Measurements from ENCODE around the gene TRIP12.
"Not testable (repeated sequence)": the region's sequence is repeated elsewhere in the genome, so short reads cannot be mapped to it uniquely, and the experiment has no call there.

Gene TRIP12

DNA sequence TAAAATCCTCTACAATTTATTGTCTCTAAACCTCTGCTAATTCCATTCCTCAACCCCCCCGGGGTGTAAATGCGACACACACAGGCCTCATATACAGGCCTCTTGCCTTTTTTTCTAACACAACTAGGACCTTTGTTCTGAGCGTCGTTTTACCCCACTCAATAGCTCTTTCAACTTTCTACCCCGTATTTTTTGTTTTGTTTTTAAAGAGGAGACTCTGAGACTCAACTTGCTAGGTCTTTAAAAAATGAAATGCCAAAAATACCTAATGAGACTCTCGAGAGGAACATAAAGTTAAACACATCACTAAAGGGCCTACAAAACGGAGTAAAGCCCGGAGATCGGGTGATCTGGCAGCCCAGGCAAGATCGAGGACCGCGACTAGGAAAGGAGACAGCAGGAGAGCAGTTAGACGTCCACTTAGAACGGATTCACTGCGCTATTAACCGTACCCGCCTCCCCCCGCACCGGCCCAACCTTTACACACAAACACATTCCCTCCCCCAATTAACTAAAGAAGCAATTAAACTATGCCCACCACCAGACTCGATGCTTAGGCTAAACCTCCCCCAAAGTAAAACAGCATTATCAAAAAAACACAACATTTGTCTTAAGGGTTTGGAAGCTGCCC lies 1.7 kb downstream of the TRIP12 start:
- DNase-seq (ENCODE audit: low read depth), result no peak

DNA sequence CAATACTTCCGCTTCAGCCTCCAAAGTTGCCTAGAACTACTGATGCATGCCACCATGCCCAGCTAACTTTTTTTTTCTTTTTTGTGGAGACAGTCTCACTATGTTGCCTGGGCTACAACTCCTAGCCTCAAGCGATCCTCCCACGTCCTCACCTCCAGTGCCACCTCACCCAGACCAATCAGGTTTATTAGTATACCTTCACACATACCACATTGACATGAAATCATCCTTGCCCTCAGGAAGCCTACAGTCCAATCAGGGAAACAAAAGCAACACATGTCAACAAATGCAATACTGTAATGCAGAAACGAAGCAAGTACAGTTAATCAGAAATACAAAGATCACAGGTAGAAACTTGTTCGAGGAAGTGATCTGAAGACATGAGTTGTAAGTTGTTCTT lies 4.0 kb downstream of the TRIP12 start:
- no peak for DNase-seq (ENCODE audit: low read depth)

- no peak for DNase-seq (ENCODE audit: low read depth)
Observed at GRCh38 chr2:229914171-229914570, 7.6 kb downstream of the TRIP12 start.

GRCh38 chr2:229910832-229911412 lies 10.9 kb downstream of the TRIP12 start:
- DNase-seq (ENCODE audit: low read depth), result no peak

- no peak for DNase-seq (ENCODE audit: low read depth)
Observed at GRCh38 chr2:229910147-229910831, 11.5 kb downstream of the TRIP12 start.

DNA sequence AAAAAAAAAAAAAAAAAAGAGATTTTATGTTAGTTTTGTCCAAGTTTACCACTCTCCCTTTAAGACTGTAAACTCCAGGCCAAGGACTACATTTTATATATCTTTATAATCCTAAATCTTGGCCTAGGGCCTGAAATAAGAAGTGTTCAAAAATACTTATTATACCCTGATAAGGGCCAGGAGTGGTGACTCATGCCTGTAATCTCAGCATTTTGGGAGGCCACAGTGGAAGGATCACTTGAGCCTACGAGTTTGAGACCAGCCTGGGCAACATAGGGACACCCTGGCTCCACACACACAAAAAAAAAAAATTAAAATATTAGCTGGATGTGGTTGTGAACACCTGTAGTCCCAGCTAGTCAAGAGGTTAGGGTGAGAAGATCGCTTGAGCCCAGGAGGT lies 12.7 kb downstream of the TRIP12 start:
- no peak for DNase-seq (ENCODE audit: low read depth)

GRCh38 chr2:229905601-229906000 lies 16.2 kb downstream of the TRIP12 start:
- DNase-seq (ENCODE audit: low read depth), result no peak

GRCh38 chr2:229903037-229903436 lies 18.8 kb downstream of the TRIP12 start:
- no peak for DNase-seq (ENCODE audit: low read depth)

- no peak for DNase-seq (ENCODE audit: low read depth)
Observed at GRCh38 chr2:229901819-229902218, 20.0 kb downstream of the TRIP12 start.

DNA sequence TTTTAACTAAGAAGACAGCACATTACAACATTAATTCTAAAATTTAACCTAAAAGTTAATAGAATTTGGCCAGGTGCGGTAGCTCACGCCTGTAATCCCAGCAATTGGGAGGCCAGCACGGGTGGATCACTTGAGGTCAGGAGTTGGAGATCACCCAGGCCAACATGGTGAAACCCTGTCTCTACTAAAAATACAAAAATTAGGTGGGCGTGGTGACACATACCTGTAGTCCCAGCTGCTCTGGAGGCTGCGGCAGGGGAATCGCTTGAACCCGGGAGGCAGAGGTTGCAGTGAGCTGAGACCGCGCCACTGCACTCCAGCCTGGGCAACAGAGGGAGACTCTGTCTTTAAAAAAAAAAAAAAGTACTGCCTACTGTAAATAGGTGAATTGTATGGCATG lies 21.3 kb downstream of the TRIP12 start:
- not testable (repeated sequence) for DNase-seq (ENCODE audit: low read depth)

GRCh38 chr2:229900012-229900411 lies 21.8 kb downstream of the TRIP12 start:
- no peak for DNase-seq (ENCODE audit: low read depth)

- no peak for DNase-seq (ENCODE audit: low read depth)
Observed at GRCh38 chr2:229899604-229900003, 22.2 kb downstream of the TRIP12 start.

DNA sequence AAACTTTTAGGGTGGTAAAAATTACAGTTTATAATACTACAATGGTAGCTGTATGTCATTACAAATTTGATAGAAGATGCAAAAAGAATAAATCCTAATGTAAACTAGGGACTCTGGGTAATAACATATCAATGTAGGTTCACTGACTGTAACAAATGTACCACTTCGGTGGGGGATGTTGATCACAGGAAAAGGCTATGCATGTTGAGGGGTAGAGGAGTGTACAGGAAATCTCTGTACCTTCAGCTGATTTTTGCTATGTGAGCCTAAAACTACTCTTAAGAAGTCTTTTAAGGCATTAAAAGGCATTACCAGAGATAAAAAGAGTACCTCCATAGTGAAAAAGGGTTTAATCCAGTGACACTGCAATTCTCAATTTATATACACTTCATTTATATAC lies 25.0 kb downstream of the TRIP12 start:
- no peak for DNase-seq (ENCODE audit: low read depth)

- DNase-seq (ENCODE audit: low read depth), result no peak
Observed at GRCh38 chr2:229889023-229889422, 32.8 kb downstream of the TRIP12 start.

DNA sequence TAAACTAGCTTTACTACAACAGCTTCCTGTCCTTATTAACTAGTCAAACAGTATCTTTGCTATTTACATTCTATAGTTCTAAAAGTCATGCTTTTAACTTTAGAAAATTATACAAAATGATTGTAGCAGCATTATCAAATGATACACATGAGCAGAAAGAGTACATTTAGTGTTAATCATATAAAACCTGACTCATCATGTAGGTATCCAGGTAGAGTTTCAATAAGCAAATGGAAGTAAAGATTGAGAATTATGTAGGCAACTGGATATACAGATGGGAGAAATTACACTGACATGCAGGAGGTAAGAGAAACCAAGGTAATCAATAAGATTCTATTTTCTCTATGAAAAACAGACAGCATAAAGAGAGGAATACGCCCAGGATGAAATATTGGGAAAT lies 33.8 kb downstream of the TRIP12 start:
- DNase-seq (ENCODE audit: low read depth), result no peak

- no peak for DNase-seq (ENCODE audit: low read depth)
Observed at GRCh38 chr2:229887441-229887840, 34.4 kb downstream of the TRIP12 start.

GRCh38 chr2:229884775-229885699 lies 36.8 kb downstream of the TRIP12 start:
- no peak for DNase-seq (ENCODE audit: low read depth)

DNA sequence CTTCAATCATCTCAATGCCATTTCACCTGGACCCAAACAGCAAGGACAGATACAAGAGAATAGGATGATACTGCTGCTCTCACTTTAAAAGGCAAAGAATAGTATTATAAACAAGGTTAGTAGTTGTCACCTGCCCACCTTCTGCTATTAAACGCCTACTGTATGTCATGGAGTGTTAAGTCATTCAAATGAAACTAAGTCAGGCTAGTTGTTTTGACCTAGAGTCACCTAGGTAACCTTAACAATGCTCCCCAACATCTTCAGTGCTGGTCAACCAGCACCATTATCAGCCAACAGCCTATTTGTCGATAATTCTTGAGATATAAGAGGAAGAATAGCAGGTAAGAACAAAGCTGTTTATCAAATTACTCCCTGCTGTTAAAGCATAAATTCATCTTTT lies 39.2 kb downstream of the TRIP12 start:
- no peak for DNase-seq (ENCODE audit: low read depth)

DNA sequence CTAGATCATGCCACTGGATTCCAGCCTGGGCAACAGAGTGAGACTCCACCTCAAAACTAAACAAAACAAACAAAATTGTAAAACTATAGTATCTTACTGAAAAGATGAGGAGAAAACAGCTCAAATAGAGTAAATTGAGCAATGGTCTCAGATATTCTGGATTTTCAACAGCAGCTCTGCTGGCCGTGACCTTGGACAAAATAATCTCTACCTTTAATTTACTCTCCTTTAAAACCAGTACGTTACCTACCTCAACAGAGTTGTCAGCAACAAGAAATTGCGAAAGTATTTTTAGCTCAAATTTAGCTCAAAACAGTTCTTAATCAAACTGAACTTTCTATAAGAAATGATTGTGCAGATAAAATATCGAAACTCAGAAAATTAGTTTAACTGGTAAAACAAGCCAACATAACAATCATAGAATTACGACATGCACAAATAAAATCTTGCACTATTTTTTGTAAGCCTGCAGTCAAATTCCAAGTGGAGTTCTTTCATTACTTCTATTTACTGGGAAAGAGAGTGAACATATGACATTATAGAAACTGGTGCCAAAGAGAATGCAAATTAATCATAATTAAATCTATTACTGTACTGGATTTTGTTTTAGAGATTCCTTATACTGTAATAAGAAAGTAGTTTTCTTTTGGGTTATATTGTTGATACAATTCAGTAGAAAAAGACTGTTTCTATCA lies 40.8 kb downstream of the TRIP12 start:
- no peak for DNase-seq (ENCODE audit: low read depth)

- no peak for DNase-seq (ENCODE audit: low read depth)
Observed at GRCh38 chr2:229879191-229879950, 42.4 kb downstream of the TRIP12 start.

DNA sequence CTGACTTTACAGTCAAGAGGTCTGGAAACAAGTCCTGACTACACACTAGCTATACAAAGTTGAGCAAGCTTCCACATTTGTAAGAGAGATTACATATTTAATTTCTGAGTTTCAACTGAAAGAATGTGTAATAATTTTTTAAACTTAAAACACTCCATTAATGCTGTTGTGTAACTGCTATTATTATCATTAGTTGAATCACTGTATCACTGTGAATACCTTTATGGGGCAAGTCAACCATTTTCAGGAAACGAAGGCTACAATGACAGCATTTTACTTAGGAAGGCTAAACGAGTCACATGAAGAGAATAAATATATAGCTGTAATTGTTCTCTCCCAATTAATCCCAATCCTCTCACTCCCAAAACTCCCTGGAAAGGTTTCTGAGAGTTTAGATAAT lies 46.3 kb downstream of the TRIP12 start:
- no peak for DNase-seq (ENCODE audit: low read depth)
